ENCODE data around the gene COL4A6. TPM values are rescaled to one million over a fixed set of nuclear protein-coding genes. Genes with fewer than 3 reads are reported as not detected.

COL4A6 gene
- total and polyA plus RNA-seq, 4 donors, result under 0.01 to 0.09 (median 0.07) TPM; not detected in 1

- TF ChIP-seq FOXA1 (IDR thresholded peaks at IDR 0.05) (no peak), SP1 (IDR thresholded peaks at IDR 0.05) (no peak)
Measured at GRCh38 chrX:108134724-108135123, 303.5 kb downstream of the COL4A6 start (continued).

GRCh38 chrX:108132876-108133275, 305.3 kb downstream of the COL4A6 start:
- Histone ChIP-seq H3K4me1 (ENCODE audit: control insufficient read depth in 4 of 4, insufficient read depth in 4 of 4, low read length in 3 of 4) (no peaks in the 10 kb centered on the region), H3K27ac (ENCODE audit: low read depth in 1 of 2, low read length in 2 of 2) (no peak overlapping the region), H3K9me3 (ENCODE audit: control insufficient read depth in 4 of 4, low read length in 3 of 4) (no peaks in the 10 kb centered on the region), H3K36me3 (ENCODE audit: control insufficient read depth in 4 of 4, insufficient read depth in 3 of 4, low read depth in 1 of 4, low read length in 3 of 4) (peaks cover 0 to 9% (median 4%) of the 10 kb centered on the region in 4 donors), H3K27me3 (ENCODE audit: control insufficient read depth in 4 of 4, insufficient read depth in 4 of 4, low read length in 3 of 4) (no peaks in the 10 kb centered on the region), H3K9ac (ENCODE audit: low read depth in 1 of 2, low read length in 2 of 2) (no peak overlapping the region), H3K4me3 (ENCODE audit: low read depth in 1 of 3, low read length in 3 of 3) (no peak overlapping the region)
- 93% methylated on average over 2 of the region's 2 CpGs for WGBS
- no peak for TF ChIP-seq EGR1 (IDR thresholded peaks at IDR 0.05; ENCODE audit: low read depth in 2 of 2)
- TF ChIP-seq, protein P1, sequence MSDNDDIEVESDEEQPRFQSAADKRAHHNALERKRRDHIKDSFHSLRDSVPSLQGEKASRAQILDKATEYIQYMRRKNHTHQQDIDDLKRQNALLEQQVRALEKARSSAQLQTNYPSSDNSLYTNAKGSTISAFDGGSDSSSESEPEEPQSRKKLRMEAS (IDR thresholded peaks at IDR 0.05), result no peak
- TF ChIP-seq FOXA2 (IDR thresholded peaks at IDR 0.05), result no peak
- no peak for TF ChIP-seq GABPA (IDR thresholded peaks at IDR 0.05 in 1 of 2, conservative IDR thresholded peaks at IDR 0.05 in 1 of 2)
- no peak for TF ChIP-seq FOXA1 (IDR thresholded peaks at IDR 0.05)
- TF ChIP-seq NR2F2 (IDR thresholded peaks at IDR 0.05), result no peak
- TF ChIP-seq, protein P2, sequence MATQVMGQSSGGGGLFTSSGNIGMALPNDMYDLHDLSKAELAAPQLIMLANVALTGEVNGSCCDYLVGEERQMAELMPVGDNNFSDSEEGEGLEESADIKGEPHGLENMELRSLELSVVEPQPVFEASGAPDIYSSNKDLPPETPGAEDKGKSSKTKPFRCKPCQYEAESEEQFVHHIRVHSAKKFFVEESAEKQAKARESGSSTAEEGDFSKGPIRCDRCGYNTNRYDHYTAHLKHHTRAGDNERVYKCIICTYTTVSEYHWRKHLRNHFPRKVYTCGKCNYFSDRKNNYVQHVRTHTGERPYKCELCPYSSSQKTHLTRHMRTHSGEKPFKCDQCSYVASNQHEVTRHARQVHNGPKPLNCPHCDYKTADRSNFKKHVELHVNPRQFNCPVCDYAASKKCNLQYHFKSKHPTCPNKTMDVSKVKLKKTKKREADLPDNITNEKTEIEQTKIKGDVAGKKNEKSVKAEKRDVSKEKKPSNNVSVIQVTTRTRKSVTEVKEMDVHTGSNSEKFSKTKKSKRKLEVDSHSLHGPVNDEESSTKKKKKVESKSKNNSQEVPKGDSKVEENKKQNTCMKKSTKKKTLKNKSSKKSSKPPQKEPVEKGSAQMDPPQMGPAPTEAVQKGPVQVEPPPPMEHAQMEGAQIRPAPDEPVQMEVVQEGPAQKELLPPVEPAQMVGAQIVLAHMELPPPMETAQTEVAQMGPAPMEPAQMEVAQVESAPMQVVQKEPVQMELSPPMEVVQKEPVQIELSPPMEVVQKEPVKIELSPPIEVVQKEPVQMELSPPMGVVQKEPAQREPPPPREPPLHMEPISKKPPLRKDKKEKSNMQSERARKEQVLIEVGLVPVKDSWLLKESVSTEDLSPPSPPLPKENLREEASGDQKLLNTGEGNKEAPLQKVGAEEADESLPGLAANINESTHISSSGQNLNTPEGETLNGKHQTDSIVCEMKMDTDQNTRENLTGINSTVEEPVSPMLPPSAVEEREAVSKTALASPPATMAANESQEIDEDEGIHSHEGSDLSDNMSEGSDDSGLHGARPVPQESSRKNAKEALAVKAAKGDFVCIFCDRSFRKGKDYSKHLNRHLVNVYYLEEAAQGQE (IDR thresholded peaks at IDR 0.05), result no peak
- no peak for TF ChIP-seq HNF4A (conservative IDR thresholded peaks at IDR 0.05)
- no peak for TF ChIP-seq SP1 (IDR thresholded peaks at IDR 0.05)
- TF ChIP-seq JUND (IDR thresholded peaks at IDR 0.05), result no peak
- TF ChIP-seq, protein P3, sequence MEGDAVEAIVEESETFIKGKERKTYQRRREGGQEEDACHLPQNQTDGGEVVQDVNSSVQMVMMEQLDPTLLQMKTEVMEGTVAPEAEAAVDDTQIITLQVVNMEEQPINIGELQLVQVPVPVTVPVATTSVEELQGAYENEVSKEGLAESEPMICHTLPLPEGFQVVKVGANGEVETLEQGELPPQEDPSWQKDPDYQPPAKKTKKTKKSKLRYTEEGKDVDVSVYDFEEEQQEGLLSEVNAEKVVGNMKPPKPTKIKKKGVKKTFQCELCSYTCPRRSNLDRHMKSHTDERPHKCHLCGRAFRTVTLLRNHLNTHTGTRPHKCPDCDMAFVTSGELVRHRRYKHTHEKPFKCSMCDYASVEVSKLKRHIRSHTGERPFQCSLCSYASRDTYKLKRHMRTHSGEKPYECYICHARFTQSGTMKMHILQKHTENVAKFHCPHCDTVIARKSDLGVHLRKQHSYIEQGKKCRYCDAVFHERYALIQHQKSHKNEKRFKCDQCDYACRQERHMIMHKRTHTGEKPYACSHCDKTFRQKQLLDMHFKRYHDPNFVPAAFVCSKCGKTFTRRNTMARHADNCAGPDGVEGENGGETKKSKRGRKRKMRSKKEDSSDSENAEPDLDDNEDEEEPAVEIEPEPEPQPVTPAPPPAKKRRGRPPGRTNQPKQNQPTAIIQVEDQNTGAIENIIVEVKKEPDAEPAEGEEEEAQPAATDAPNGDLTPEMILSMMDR (IDR thresholded peaks at IDR 0.05; ENCODE audit: low read depth, low read length, missing input control), result no peak
- no peak for TF ChIP-seq RAD21 (IDR thresholded peaks at IDR 0.05)
- no peak for TF ChIP-seq RXRA (IDR thresholded peaks at IDR 0.05)
- no peak for TF ChIP-seq ZBTB33 (IDR thresholded peaks at IDR 0.05)
- TF ChIP-seq ATF3 (IDR thresholded peaks at IDR 0.05), result no peak
- TF ChIP-seq HNF4G (IDR thresholded peaks at IDR 0.05), result no peak
- DNase-seq (ENCODE audit: low spot score), result no peak
